ENCODE data around the gene ZBTB38. TPM values are rescaled to one million over a fixed set of nuclear protein-coding genes. Genes with fewer than 3 reads are reported as not detected.

The ZBTB38 gene
- total RNA-seq, 2 experiments from 2014 or later = 21.8 to 22.0 TPM

- ChIA-PET CTCF (interaction anchor here (1.1 to 2.4 kb wide), 4 partner anchors 10 to 53 kb away, joined by 4 to 7 read pairs (median 6); no protein-coding TSS in a partner anchor), POLR2A (interaction anchor here (0.9 to 5.4 kb wide), 13 partner anchors 10 to 182 kb away, joined by 3 to 114 read pairs (median 14); partner anchors contain the start of genes PXYLP1 and RASA2)
- H3K27ac Mint-ChIP-seq = peak overlapping the region; percentile 98
Observed at GRCh38 chr3:141413391-141413790, 45.1 kb downstream of the ZBTB38 start.

DNA sequence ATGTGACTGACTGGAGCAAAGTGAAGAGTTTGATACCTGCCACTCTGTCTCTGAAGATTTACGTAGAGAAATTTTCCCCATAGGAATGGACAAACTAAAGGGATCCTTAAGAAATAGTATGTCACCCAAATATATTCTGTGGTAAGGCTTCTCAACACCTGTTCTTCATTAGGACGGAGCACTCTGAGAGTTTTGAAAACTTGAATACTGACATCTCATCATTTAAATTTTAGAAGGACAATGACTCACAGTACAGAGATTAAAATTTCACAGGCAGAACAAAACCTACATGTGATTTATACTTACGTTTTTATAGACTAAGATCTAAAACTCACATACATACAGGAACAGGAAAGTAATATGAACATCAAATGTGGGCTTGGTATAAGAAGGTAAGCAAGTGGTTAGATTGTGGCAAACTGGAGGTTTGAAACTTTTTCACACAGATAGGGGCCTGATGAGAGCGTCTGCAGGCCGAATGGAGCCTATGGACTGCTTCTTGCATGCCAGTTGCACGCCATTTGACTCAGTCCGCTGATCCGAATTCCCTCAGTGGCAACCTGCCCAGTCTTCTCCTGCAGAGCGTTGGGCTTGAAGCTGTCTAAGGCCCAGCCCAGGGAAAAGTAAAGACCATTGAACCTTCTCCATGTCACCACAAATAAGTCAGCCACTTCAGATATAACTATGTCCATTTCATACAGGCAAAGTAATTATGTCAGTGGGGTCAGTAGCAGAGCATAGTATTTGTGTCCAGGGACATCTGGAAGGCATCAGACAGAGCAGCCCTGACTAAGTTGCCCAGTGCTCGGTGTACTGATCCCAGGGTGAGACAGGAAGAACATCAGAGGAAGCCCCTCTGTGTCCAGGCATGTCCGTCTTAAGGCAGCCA, 45.7 kb downstream of the ZBTB38 start:
- peaks cover 93% of the 10 kb centered on the region for H3K4me1 Mint-ChIP-seq (ENCODE audit: low read depth)
- peak overlapping the region; percentile 82 for H3K4me3 Mint-ChIP-seq
- H3K27me3 Mint-ChIP-seq = no peaks in the 10 kb centered on the region
- intact Hi-C loops (cut with DNase I, micrococcal nuclease) = no loop called here
- Histone ChIP-seq H3K9me3 (ENCODE audit: control insufficient read depth in 1 of 2, insufficient read depth in 1 of 2, low read length in 2 of 2) (no peaks in the 10 kb centered on the region), H3K4me1 (ENCODE audit: insufficient read depth, low read length) (peaks cover 71% of the 10 kb centered on the region), H3K4me3 (ENCODE audit: low read length) (peak overlapping the region; percentile 8), H3K36me3 (ENCODE audit: insufficient read depth, low read length) (peaks cover 43% of the 10 kb centered on the region), H3K27me3 (ENCODE audit: control insufficient read depth in 1 of 2, insufficient read depth in 2 of 2, low read length in 2 of 2) (no peaks in the 10 kb centered on the region), H3K27ac (ENCODE audit: low read depth in 1 of 2, low read length in 2 of 2) (peak overlapping the region; percentile 65 to 87)
- peaks cover 62% of the 10 kb centered on the region for H3K36me3 Mint-ChIP-seq (ENCODE audit: low read depth)
- DNase-seq (peak in 7 of 14 experiments; percentile 12 to 69 (median 45)), ATAC-seq (ENCODE audit: poor library complexity) (peak; percentile 45)
- ChIA-PET CTCF (interaction anchor here (0.5 to 2.4 kb wide), 6 partner anchors 10 to 71 kb away, joined by 3 to 7 read pairs (median 6); no protein-coding TSS in a partner anchor), POLR2A (interaction anchor here (0.9 to 5.4 kb wide), 12 partner anchors 10 to 183 kb away, joined by 3 to 114 read pairs (median 12); partner anchors contain the start of genes PXYLP1 and RASA2)
- TF ChIP-seq CTCF (IDR thresholded peaks at IDR 0.05) = no peak
- H3K27ac Mint-ChIP-seq = peak overlapping the region; percentile 98
- no peaks in the 10 kb centered on the region for H3K9me3 Mint-ChIP-seq

More at GRCh38 chr3:141413391-141413790, 45.1 kb downstream of the ZBTB38 start:
- Mint-ChIP-seq H3K36me3 (ENCODE audit: low read depth) (peaks cover 60% of the 10 kb centered on the region), H3K4me3 (peak overlapping the region; percentile 82), H3K4me1 (ENCODE audit: low read depth) (peaks cover 87% of the 10 kb centered on the region), H3K9me3 (no peaks in the 10 kb centered on the region), H3K27me3 (no peaks in the 10 kb centered on the region)
- no peak overlapping the region for H3K4me3 ChIP-seq (ENCODE audit: low read length)
- peaks cover 71% of the 10 kb centered on the region for H3K4me1 ChIP-seq (ENCODE audit: insufficient read depth, low read length)
- peak in 5 of 14 experiments; percentile 18 to 74 (median 60) for DNase-seq
- H3K27me3 ChIP-seq (ENCODE audit: control insufficient read depth in 1 of 2, insufficient read depth in 2 of 2, low read length in 2 of 2) = no peaks in the 10 kb centered on the region
- peaks cover 37% of the 10 kb centered on the region for H3K36me3 ChIP-seq (ENCODE audit: insufficient read depth, low read length)
- H3K27ac ChIP-seq (ENCODE audit: low read depth in 1 of 2, low read length in 2 of 2) = peak overlapping the region; percentile 65 to 87
- no peaks in the 10 kb centered on the region for H3K9me3 ChIP-seq (ENCODE audit: control insufficient read depth in 1 of 2, insufficient read depth in 1 of 2, low read length in 2 of 2)
- no peak for TF ChIP-seq CTCF (IDR thresholded peaks at IDR 0.05)
- intact Hi-C loops (cut with DNase I, micrococcal nuclease) = no loop called here
- ATAC-seq (ENCODE audit: poor library complexity) = peak; percentile 49

- no peak for TF ChIP-seq CTCF (IDR thresholded peaks at IDR 0.05)
- Histone ChIP-seq H3K27me3 (ENCODE audit: control insufficient read depth in 1 of 2, insufficient read depth in 2 of 2, low read length in 2 of 2) (no peaks in the 10 kb centered on the region), H3K4me1 (ENCODE audit: insufficient read depth, low read length) (peaks cover 62% of the 10 kb centered on the region), H3K4me3 (ENCODE audit: low read length) (no peak overlapping the region), H3K27ac (ENCODE audit: low read depth in 1 of 2, low read length in 2 of 2) (peak overlapping the region; percentile 65 to 87), H3K36me3 (ENCODE audit: insufficient read depth, low read length) (peaks cover 40% of the 10 kb centered on the region), H3K9me3 (ENCODE audit: control insufficient read depth in 1 of 2, insufficient read depth in 1 of 2, low read length in 2 of 2) (no peaks in the 10 kb centered on the region)
- no peak for DNase-seq
- CTCF ChIA-PET = interaction anchor here (0.5 to 2.3 kb wide), 3 partner anchors 45 to 72 kb away, joined by 3 to 6 read pairs (median 6); no protein-coding TSS in a partner anchor
- Mint-ChIP-seq H3K27me3 (no peaks in the 10 kb centered on the region), H3K36me3 (ENCODE audit: low read depth) (peaks cover 62% of the 10 kb centered on the region), H3K27ac (peak overlapping the region; percentile 98), H3K9me3 (no peaks in the 10 kb centered on the region), H3K4me1 (ENCODE audit: low read depth) (peaks cover 92% of the 10 kb centered on the region), H3K4me3 (peak overlapping the region; percentile 49)
- intact Hi-C loops (cut with DNase I, micrococcal nuclease) = no loop called here
- ATAC-seq (ENCODE audit: poor library complexity) = no peak
- POLR2A ChIA-PET = interaction anchor here (5.4 kb wide), 1 partner anchor 13 kb away, joined by 114 read pairs; no protein-coding TSS in a partner anchor
Observed at GRCh38 chr3:141414800-141415462, 46.6 kb downstream of the ZBTB38 start.
